IMR-90 (cell line): Measurements from ENCODE around the gene MAML2.

Source experiments
- BHLHE40 ChIP-seq: fragments of 150-350 bp; IDR thresholded peaks from 2 replicates; pipeline ENCODE4 v1.6.1; 2016; ENCODE audit warnings: mild to moderate bottlenecking, low read depth, low read length
- ELK1 ChIP-seq: fragments of 150-350 bp; IDR thresholded peaks from 2 replicates; pipeline ENCODE4 v1.6.1; 2016; ENCODE audit warnings: low read depth, mild to moderate bottlenecking, low read length, moderate library complexity, borderline replicate concordance
- MAFK ChIP-seq: IDR thresholded peaks from 2 replicates; pipeline ENCODE4 v1.6.1; 2012; ENCODE audit warnings: low read depth, low read length, improper control_type of control experiment
- MXI1 ChIP-seq: IDR thresholded peaks from 2 replicates; pipeline ENCODE4 v1.6.1; 2012; ENCODE audit warnings: low read depth, mild to moderate bottlenecking, low read length, moderate library complexity, borderline replicate concordance
- POLR2A ChIP-seq: IDR thresholded peaks from 2 replicates; pipeline ENCODE4 v1.6.1; 2012; ENCODE audit warnings: mild to moderate bottlenecking, low read depth, low read length
- RAD21 ChIP-seq: IDR thresholded peaks from 2 replicates; pipeline ENCODE4 v1.6.1; 2012; ENCODE audit warnings: low read length, improper control_type of control experiment
- TF ChIP-seq, protein P1 (sequence below): conservative IDR thresholded peaks from 2 replicates; pipeline ENCODE4 v1.5.1; 2012; ENCODE audit warnings: mild to moderate bottlenecking, low read depth, low read length, improper control_type of control experiment

DNA sequence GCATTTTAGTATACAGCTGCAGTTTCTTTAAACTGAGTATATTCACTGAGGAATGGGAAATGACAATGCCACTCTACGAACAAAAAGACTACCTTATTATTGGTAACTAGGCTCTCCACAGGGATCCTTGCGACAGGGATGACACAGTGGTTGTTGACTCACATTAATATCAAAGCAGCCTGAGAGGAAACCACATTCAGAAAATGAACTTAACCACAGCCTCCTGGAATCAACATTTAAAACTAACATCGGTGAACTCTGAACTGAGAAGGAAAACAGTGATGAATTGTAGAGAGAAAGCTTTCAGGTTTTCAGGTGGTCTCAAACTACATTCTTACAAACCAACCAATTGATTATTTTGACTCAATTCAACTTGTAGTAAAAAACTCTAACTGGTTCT is 328.8 kb downstream of the MAML2 start:
- TF ChIP-seq BHLHE40 (no peak), POLR2A (no peak), RAD21 (no peak), MXI1 (no peak), MAFK (no peak), ELK1 (no peak)
- TF ChIP-seq, protein P1, sequence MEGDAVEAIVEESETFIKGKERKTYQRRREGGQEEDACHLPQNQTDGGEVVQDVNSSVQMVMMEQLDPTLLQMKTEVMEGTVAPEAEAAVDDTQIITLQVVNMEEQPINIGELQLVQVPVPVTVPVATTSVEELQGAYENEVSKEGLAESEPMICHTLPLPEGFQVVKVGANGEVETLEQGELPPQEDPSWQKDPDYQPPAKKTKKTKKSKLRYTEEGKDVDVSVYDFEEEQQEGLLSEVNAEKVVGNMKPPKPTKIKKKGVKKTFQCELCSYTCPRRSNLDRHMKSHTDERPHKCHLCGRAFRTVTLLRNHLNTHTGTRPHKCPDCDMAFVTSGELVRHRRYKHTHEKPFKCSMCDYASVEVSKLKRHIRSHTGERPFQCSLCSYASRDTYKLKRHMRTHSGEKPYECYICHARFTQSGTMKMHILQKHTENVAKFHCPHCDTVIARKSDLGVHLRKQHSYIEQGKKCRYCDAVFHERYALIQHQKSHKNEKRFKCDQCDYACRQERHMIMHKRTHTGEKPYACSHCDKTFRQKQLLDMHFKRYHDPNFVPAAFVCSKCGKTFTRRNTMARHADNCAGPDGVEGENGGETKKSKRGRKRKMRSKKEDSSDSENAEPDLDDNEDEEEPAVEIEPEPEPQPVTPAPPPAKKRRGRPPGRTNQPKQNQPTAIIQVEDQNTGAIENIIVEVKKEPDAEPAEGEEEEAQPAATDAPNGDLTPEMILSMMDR = no peak
